GM18520 (cell line): ENCODE data around the gene RPL29.
"Not testable (repeated sequence)": the region's sequence is repeated elsewhere in the genome, so short reads cannot be mapped to it uniquely, and the experiment has no call there.

Source experiments
- ATAC-seq: cut with Tn5 transposase; IDR thresholded peaks from one replicate; pipeline ENCODE4 v1.9.1; 2021; ENCODE audit not compliant: unreplicated experiment

Gene RPL29

DNA sequence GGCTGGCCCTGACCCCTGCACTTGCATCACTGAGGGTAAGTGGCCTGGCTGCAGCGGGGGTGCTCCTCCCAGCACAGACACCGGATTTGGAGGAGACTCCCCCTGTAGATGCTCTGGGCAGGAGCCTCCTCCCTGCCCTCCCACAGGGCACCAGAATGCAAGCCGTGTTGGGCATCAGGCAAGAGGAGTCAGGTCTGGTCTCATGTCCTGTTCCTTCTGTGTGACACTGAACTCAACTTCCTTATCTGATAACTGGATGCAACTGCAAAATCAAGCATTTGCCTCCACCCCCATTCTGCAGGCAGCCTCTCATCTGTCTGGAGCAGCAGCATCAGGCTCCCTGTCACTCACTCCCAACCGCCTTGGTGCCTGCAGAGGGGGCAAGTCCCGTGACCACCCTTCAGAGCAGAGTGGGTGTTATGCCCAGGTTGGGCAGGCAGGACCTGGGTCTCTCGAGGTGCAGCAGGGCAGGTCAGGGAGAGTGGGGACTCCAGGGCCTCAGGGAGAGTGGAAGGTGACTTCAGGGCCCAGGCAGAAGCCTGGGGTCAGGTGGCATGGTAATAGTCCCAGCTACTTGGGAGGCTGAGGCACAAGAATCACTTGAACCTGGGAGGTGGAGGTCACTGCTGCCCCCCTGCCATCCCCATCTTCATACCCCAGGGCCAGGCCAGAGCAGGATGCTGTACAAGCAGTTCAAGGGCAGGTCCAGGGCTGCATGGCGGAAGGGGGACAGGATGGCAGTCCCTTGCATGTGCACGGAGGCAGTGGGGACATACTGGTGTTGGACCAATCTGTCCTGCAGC lies 10.5 kb upstream of the RPL29 start:
- ATAC-seq: no peak

GRCh38 chr3:52005571-52005986 lies 9.9 kb upstream of the RPL29 start:
- no peak for ATAC-seq

DNA sequence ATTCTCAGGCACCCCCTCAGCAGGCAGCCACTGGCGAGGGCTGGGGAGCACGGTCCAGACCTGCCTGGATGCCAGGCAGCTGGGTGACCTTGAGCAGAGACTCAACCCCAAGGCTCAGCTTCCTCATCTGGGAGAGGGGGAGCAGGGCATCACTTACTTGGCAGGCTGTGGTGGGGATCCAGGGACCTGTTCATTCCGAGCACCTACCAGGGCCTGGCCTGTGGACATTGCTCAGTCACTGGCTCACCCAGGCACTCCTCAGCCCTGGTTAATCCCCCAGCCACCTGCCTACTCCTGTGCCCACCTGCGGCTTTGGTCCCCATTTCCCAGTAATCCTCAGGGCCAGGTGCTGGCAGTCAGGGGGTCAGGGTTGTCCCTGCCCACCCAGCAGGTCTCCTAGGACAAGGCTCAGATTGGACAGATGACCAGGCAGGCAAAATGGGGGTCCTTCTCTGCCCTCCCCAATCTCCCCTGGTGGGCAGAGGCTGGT lies 9.3 kb upstream of the RPL29 start:
- no peak for ATAC-seq

GRCh38 chr3:52004163-52004787 lies 8.6 kb upstream of the RPL29 start:
- ATAC-seq: no peak

DNA sequence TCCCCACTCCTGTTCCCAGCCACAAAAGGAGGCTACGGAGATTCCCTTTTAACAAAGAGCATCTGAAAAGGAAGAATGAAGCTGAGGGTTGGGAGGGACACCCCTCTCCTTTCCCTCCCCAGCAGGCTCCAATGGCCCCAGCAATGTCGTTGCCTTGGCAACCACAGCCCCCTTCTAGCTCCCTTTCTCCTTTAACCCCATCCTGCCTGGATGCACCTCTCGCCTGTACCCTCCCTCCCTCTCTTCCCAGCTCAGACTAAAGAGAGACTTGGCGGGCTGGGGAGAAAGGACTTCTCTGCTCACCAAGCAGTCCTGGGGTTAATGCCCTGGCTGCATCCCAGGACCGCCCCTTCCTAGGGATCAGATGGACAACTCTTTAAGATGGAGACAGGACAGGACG lies 7.1 kb upstream of the RPL29 start:
- no peak for ATAC-seq

GRCh38 chr3:52001443-52001974 lies 5.8 kb upstream of the RPL29 start:
- ATAC-seq: no peak

GRCh38 chr3:51999846-52000245 lies 4.2 kb upstream of the RPL29 start:
- ATAC-seq: no peak

- no peak for ATAC-seq
These were observed 3.1 kb upstream of the RPL29 start for GRCh38 chr3:51998774-51999173.

DNA sequence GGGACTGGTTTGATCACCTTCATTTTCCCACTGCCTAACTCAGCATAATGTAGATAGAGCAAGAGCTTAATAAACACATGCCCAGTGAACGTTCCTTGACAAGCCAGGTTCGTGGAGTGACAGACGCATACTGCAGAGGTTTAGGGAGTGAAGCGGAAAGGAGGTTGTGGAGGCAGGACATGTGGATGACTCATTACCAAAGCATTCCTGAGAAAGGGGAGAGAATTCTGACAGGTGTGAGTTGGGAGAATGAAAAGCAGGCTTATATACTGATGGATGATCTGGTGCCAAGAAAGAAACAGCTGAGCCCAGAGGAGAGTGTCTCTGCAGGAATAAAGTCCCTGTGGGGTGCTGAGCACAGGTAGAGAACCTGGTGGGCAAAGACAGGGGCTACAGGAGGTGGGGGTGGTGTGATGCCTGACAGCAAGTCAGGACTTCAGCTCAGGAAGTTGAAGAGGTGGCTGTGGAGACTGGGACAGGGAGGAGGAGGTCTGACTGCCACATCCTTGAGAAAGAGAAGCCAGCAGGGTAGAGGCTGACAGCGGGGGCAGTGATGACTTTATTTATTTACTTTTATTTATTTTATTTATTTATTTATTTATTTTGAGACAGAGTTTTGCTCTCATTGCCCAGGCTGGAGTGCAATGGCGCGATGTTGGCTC lies 2.4 kb upstream of the RPL29 start:
- no peak for ATAC-seq

DNA sequence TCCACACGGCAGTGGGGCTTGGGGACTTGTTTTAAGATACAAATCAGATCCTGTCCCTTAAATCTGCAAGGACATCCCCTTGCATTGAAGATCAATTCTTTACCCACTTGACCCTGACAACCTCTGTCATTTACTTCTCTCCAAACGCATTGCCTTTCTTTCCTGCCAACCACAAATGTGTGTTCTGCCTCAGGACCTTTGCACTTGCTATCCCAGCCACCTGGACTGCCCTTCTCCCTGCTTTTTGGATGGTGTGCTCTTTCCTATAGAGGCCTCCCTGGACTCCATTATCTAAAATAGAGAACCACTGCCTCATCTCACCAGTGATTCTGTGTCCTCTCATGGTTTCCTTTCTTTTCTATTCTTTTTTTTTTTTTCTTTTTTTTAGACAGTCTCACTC lies 1.5 kb upstream of the RPL29 start:
- no peak for ATAC-seq

- ATAC-seq: no peak
These were observed 1.2 kb downstream of the RPL29 start for GRCh38 chr3:51994530-51994929.

GRCh38 chr3:51993657-51994056 lies 2.0 kb downstream of the RPL29 start:
- ATAC-seq: not testable (repeated sequence)

GRCh38 chr3:51992017-51992682 lies 3.5 kb downstream of the RPL29 start:
- no peak for ATAC-seq

DNA sequence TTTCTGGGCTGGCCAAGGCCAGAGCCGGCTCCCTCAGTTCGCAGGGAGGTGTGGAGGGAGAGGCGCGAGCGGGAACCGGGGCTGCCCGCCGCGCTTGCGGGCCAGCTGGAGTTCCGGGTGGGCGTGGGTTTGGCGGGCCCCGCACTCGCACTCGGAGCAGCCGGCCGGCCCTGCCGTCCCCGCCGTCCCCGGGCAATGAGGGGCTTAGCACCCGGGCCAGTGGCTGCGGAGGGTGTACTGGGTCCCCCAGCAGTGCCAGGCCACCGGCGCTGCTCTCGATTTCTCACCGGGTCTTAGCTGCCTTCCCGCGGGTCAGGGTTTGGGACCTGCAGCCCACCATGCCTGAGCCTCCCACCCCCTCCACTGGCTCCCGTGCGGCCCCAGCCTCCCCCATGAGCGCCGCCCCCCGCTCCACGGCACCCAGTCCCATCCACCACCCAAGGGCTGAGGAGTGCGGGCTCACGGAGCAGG lies 5.2 kb downstream of the RPL29 start:
- not testable (repeated sequence) for ATAC-seq

GRCh38 chr3:51988286-51989146 lies 7.2 kb downstream of the RPL29 start:
- no peak for ATAC-seq

DNA sequence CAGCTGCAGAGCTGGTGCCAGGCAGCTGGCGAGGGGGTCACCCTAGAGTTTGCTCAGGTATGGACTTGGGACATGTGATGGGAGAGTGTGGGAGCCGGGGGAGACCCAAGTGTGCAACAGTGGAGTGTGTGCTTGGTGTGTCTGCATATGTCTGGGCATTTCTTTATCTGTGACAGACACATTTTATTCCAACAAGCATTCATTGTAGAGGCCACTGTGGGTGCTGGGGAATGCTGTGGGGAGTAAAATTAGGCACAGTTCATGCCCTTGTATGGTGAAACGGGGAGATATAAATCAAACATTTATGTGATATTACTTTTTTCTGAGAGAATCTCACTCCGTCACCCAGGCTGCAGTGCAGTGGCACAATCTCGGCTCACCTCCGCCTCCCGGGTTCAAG lies 8.1 kb downstream of the RPL29 start:
- ATAC-seq: no peak

- no peak for ATAC-seq
These were observed 9.4 kb downstream of the RPL29 start for GRCh38 chr3:51986010-51986947.

DNA sequence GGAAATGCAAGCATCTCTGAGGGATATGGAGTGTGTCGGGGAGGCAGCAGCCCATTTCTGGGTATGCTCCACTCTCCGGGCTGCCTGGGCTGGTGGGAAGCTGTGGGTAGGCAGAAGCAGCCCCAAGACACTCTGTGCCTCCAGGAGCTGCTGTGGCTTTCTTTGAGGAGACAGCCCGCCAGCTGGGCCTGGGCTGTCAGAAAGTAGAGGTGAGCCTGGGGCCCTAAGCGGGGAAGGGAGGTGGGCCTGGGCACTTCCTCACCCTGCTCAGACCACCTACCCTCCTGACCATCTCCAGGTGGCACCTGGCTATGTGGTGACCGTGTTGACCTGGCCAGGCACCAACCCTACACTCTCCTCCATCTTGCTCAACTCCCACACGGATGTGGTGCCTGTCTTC lies 10.6 kb downstream of the RPL29 start:
- no peak for ATAC-seq

DNA sequence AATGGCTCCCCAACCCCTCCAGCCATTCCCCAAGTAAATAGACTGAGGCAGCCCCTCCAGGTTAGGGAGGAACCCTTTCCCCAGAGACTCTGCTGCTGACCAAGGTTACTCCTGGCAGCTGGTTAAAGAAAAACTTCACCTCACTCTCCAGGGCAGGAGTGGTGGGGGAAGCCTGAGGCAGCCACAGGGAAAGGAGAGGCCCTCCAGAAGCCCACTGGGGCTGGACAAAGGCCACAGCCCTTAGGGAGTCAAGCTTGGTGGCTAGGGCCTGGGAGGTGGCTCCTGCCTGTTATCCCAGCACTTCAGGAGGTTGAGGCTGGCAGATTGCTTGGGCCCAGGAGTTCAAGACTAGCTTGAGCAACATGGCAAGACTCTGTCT lies 11.4 kb downstream of the RPL29 start:
- no peak for ATAC-seq
